HEK293 (cell line): Measurements from ENCODE around the gene RRAS.

Experiments used
- HOXC10 ChIP-seq: sonication (generic); formaldehyde crosslinking; IDR thresholded peaks from 2 replicates; pipeline ENCODE4 v1.8.1; 2023; ENCODE audit warnings: mild to moderate bottlenecking, missing genetic modification reagents
- KLF16 ChIP-seq: fragments of 450-650 bp; formaldehyde crosslinking; IDR thresholded peaks from 2 replicates; pipeline ENCODE4 v1.5.1; 2017; ENCODE audit warnings: missing biosample characterization, missing genetic modification characterization
- MZF1 ChIP-seq: fragments of 450-650 bp; formaldehyde crosslinking; IDR thresholded peaks from 2 replicates; pipeline ENCODE4 v1.5.1; 2017; ENCODE audit warnings: missing biosample characterization, missing genetic modification characterization, borderline replicate concordance
- ZBTB17 ChIP-seq: fragments of 450-650 bp; formaldehyde crosslinking; IDR thresholded peaks from 2 replicates; pipeline ENCODE4 v1.5.1; 2016; ENCODE audit warnings: missing biosample characterization, missing genetic modification characterization
- ZBTB7A ChIP-seq: fragments of 450-650 bp; formaldehyde crosslinking; IDR thresholded peaks from 2 replicates; pipeline ENCODE4 v1.5.1; 2016; ENCODE audit warnings: low read depth, missing biosample characterization, missing genetic modification characterization
- ZBTB8A ChIP-seq: fragments of 450-650 bp; formaldehyde crosslinking; IDR thresholded peaks from 2 replicates; pipeline ENCODE4 v1.5.1; 2016; ENCODE audit warnings: missing biosample characterization, missing genetic modification characterization
- ZFP37 ChIP-seq: fragments of 450-650 bp; formaldehyde crosslinking; IDR thresholded peaks from 2 replicates; pipeline ENCODE4 v1.5.1; 2016; ENCODE audit warnings: missing biosample characterization, missing genetic modification characterization
- ZNF214 ChIP-seq: fragments of 450-650 bp; formaldehyde crosslinking; IDR thresholded peaks from 2 replicates; pipeline ENCODE4 v1.5.1; 2017; ENCODE audit warnings: missing biosample characterization, mild to moderate bottlenecking, missing genetic modification characterization, borderline replicate concordance
- ZNF221 ChIP-seq: fragments of 450-650 bp; formaldehyde crosslinking; IDR thresholded peaks from 2 replicates; pipeline ENCODE4 v1.5.1; 2017; ENCODE audit warnings: missing biosample characterization, missing genetic modification characterization, borderline replicate concordance
- ZNF501 ChIP-seq: fragments of 450-650 bp; formaldehyde crosslinking; IDR thresholded peaks from 2 replicates; pipeline ENCODE4 v1.5.1; 2016; ENCODE audit warnings: missing biosample characterization, missing genetic modification characterization
- ZNF510 ChIP-seq: fragments of 450-650 bp; formaldehyde crosslinking; IDR thresholded peaks from 2 replicates; pipeline ENCODE4 v1.5.1; 2018; ENCODE audit warnings: mild to moderate bottlenecking, missing genetic modification characterization, missing biosample characterization; ENCODE audit not compliant: insufficient replicate concordance
- TF ChIP-seq, protein P1 (sequence below): fragments of 450-650 bp; formaldehyde crosslinking; IDR thresholded peaks from 2 replicates; pipeline ENCODE4 v1.5.1; 2016; ENCODE audit warnings: missing biosample characterization, missing genetic modification characterization
- TF ChIP-seq, protein P2 (sequence below): fragments of 450-650 bp; formaldehyde crosslinking; IDR thresholded peaks from 2 replicates; pipeline ENCODE4 v1.5.1; 2016; ENCODE audit warnings: missing biosample characterization, missing genetic modification characterization
- TF ChIP-seq, protein P3 (sequence below): fragments of 450-650 bp; formaldehyde crosslinking; conservative IDR thresholded peaks from 2 replicates; pipeline ENCODE4 v1.5.1; 2016; ENCODE audit warnings: low read depth, missing biosample characterization, missing genetic modification characterization
- TF ChIP-seq, protein P4 (sequence below): fragments of 450-650 bp; formaldehyde crosslinking; IDR thresholded peaks from 2 replicates; pipeline ENCODE4 v1.5.1; 2016; ENCODE audit warnings: missing biosample characterization, missing genetic modification characterization
- TF ChIP-seq, protein P5 (sequence below): fragments of 450-650 bp; IDR thresholded peaks from 2 replicates; pipeline ENCODE4 v1.5.1; 2018; ENCODE audit warnings: missing biosample characterization, mild to moderate bottlenecking, missing genetic modification characterization
- TF ChIP-seq, protein P6 (sequence below): fragments of 450-650 bp; formaldehyde crosslinking; IDR thresholded peaks from 2 replicates; pipeline ENCODE4 v1.5.1; 2016; ENCODE audit warnings: missing biosample characterization, missing genetic modification characterization

RRAS gene

DNA sequence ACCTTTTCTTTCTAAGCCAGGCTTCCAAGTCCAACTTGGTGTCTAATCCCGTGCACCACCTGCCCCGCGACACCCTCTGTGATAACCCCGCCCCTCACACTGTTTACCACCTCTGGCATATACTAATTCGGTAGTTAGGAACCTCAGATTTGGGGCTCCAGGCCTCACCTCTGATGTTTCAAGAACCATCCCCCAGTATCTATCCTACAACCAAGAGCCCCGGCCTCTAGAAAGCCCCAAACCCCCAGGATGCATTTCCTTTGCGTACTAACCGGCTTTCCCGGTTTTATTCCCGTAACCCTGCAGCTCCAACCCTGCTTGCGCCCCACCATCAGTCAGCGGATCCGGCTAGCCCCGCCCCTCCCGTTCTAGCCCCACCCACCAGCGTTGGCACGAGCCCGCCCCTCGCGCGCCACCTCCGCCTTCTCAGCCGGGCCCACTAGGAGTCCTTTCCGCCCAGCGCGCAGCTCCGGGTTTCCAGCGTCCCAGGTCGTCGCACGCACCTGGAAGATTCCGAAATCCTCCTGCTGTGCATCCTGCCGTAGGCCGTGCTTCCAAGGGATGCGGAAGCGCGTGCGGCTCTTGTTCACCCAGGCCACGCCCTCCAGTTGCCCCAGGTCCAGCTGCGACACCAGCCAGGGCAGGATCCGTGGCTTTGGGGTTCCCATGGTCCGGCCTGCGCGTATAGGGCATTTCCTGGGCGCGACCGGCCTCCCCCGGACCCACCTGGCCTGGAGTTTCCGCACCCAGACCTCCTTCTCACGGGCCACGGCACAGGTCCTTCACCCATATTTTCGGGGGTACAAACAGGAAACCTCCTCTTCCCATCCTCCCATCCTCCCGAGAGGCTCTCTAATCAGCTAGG lies 24.5 kb upstream of the RRAS start (continued):
- TF ChIP-seq ZBTB7A = no peak
- TF ChIP-seq, protein P1, sequence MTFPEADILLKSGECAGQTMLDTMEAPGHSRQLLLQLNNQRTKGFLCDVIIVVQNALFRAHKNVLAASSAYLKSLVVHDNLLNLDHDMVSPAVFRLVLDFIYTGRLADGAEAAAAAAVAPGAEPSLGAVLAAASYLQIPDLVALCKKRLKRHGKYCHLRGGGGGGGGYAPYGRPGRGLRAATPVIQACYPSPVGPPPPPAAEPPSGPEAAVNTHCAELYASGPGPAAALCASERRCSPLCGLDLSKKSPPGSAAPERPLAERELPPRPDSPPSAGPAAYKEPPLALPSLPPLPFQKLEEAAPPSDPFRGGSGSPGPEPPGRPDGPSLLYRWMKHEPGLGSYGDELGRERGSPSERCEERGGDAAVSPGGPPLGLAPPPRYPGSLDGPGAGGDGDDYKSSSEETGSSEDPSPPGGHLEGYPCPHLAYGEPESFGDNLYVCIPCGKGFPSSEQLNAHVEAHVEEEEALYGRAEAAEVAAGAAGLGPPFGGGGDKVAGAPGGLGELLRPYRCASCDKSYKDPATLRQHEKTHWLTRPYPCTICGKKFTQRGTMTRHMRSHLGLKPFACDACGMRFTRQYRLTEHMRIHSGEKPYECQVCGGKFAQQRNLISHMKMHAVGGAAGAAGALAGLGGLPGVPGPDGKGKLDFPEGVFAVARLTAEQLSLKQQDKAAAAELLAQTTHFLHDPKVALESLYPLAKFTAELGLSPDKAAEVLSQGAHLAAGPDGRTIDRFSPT = peak; percentile 90
- TF ChIP-seq ZNF510 (tag by site-specific recombination) = no peak
- TF ChIP-seq, protein P2, sequence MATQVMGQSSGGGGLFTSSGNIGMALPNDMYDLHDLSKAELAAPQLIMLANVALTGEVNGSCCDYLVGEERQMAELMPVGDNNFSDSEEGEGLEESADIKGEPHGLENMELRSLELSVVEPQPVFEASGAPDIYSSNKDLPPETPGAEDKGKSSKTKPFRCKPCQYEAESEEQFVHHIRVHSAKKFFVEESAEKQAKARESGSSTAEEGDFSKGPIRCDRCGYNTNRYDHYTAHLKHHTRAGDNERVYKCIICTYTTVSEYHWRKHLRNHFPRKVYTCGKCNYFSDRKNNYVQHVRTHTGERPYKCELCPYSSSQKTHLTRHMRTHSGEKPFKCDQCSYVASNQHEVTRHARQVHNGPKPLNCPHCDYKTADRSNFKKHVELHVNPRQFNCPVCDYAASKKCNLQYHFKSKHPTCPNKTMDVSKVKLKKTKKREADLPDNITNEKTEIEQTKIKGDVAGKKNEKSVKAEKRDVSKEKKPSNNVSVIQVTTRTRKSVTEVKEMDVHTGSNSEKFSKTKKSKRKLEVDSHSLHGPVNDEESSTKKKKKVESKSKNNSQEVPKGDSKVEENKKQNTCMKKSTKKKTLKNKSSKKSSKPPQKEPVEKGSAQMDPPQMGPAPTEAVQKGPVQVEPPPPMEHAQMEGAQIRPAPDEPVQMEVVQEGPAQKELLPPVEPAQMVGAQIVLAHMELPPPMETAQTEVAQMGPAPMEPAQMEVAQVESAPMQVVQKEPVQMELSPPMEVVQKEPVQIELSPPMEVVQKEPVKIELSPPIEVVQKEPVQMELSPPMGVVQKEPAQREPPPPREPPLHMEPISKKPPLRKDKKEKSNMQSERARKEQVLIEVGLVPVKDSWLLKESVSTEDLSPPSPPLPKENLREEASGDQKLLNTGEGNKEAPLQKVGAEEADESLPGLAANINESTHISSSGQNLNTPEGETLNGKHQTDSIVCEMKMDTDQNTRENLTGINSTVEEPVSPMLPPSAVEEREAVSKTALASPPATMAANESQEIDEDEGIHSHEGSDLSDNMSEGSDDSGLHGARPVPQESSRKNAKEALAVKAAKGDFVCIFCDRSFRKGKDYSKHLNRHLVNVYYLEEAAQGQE (tag by site-specific recombination) = no peak
- TF ChIP-seq, protein P3, sequence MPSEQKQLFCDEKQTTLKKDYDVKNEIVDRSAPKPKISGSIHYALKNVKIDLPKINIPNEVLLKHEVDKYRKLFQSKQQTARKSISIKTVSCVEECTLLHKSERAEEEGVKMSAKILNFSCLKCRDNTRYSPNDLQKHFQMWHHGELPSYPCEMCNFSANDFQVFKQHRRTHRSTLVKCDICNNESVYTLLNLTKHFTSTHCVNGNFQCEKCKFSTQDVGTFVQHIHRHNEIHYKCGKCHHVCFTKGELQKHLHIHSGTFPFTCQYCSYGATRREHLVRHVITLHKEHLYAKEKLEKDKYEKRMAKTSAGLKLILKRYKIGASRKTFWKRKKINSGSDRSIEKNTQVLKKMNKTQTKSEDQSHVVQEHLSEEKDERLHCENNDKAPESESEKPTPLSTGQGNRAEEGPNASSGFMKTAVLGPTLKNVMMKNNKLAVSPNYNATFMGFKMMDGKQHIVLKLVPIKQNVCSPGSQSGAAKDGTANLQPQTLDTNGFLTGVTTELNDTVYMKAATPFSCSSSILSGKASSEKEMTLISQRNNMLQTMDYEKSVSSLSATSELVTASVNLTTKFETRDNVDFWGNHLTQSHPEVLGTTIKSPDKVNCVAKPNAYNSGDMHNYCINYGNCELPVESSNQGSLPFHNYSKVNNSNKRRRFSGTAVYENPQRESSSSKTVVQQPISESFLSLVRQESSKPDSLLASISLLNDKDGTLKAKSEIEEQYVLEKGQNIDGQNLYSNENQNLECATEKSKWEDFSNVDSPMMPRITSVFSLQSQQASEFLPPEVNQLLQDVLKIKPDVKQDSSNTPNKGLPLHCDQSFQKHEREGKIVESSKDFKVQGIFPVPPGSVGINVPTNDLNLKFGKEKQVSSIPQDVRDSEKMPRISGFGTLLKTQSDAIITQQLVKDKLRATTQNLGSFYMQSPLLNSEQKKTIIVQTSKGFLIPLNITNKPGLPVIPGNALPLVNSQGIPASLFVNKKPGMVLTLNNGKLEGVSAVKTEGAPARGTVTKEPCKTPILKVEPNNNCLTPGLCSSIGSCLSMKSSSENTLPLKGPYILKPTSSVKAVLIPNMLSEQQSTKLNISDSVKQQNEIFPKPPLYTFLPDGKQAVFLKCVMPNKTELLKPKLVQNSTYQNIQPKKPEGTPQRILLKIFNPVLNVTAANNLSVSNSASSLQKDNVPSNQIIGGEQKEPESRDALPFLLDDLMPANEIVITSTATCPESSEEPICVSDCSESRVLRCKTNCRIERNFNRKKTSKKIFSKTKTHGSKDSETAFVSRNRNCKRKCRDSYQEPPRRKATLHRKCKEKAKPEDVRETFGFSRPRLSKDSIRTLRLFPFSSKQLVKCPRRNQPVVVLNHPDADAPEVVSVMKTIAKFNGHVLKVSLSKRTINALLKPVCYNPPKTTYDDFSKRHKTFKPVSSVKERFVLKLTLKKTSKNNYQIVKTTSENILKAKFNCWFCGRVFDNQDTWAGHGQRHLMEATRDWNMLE = no peak
- TF ChIP-seq, protein P4, sequence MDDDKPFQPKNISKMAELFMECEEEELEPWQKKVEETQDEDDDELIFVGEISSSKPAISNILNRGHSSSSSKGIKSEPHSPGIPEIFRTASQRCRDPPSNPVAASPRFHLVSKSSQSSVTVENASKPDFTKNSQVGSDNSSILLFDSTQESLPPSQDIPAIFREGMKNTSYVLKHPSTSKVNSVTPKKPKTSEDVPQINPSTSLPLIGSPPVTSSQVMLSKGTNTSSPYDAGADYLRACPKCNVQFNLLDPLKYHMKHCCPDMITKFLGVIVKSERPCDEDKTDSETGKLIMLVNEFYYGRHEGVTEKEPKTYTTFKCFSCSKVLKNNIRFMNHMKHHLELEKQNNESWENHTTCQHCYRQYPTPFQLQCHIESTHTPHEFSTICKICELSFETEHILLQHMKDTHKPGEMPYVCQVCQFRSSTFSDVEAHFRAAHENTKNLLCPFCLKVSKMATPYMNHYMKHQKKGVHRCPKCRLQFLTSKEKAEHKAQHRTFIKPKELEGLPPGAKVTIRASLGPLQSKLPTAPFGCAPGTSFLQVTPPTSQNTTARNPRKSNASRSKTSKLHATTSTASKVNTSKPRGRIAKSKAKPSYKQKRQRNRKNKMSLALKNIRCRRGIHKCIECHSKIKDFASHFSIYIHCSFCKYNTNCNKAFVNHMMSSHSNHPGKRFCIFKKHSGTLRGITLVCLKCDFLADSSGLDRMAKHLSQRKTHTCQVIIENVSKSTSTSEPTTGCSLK (tag by site-specific recombination) = no peak
- TF ChIP-seq ZBTB8A (tag by site-specific recombination) = peak; percentile 12; the same call in 1 of the 2 replicates
- no peak for TF ChIP-seq HOXC10
- TF ChIP-seq, protein P5, sequence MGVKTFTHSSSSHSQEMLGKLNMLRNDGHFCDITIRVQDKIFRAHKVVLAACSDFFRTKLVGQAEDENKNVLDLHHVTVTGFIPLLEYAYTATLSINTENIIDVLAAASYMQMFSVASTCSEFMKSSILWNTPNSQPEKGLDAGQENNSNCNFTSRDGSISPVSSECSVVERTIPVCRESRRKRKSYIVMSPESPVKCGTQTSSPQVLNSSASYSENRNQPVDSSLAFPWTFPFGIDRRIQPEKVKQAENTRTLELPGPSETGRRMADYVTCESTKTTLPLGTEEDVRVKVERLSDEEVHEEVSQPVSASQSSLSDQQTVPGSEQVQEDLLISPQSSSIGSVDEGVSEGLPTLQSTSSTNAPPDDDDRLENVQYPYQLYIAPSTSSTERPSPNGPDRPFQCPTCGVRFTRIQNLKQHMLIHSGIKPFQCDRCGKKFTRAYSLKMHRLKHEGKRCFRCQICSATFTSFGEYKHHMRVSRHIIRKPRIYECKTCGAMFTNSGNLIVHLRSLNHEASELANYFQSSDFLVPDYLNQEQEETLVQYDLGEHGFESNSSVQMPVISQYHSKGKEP = no peak; the same call in 1 of the 2 replicates
- TF ChIP-seq MZF1 = no peak
- no peak for TF ChIP-seq ZNF214
- TF ChIP-seq KLF16 (tag by site-specific recombination) = no peak
- TF ChIP-seq, protein P6, sequence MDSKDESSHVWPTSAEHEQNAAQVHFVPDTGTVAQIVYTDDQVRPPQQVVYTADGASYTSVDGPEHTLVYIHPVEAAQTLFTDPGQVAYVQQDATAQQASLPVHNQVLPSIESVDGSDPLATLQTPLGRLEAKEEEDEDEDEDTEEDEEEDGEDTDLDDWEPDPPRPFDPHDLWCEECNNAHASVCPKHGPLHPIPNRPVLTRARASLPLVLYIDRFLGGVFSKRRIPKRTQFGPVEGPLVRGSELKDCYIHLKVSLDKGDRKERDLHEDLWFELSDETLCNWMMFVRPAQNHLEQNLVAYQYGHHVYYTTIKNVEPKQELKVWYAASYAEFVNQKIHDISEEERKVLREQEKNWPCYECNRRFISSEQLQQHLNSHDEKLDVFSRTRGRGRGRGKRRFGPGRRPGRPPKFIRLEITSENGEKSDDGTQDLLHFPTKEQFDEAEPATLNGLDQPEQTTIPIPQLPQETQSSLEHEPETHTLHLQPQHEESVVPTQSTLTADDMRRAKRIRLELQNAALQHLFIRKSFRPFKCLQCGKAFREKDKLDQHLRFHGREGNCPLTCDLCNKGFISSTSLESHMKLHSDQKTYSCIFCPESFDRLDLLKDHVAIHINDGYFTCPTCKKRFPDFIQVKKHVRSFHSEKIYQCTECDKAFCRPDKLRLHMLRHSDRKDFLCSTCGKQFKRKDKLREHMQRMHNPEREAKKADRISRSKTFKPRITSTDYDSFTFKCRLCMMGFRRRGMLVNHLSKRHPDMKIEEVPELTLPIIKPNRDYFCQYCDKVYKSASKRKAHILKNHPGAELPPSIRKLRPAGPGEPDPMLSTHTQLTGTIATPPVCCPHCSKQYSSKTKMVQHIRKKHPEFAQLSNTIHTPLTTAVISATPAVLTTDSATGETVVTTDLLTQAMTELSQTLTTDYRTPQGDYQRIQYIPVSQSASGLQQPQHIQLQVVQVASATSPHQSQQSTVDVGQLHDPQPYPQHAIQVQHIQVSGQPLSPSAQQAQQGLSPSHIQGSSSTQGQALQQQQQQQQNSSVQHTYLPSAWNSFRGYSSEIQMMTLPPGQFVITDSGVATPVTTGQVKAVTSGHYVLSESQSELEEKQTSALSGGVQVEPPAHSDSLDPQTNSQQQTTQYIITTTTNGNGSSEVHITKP (tag by site-specific recombination) = peak; percentile 99
- TF ChIP-seq ZNF501 = no peak
- TF ChIP-seq ZFP37 = no peak
- no peak for TF ChIP-seq ZNF221 (tag by site-specific recombination)
- TF ChIP-seq ZBTB17 (tag by site-specific recombination) = peak; percentile 58; the same call in 1 of the 2 replicates
